Measurements from ENCODE around the gene HAP1. TPM values are rescaled to one million over a fixed set of nuclear protein-coding genes. Genes with fewer than 3 reads are reported as not detected.
"Not testable (repeated sequence)": the region's sequence is repeated elsewhere in the genome, so short reads cannot be mapped to it uniquely, and the experiment has no call there.

Gene HAP1
- total RNA-seq, 3 donors from 2014 or later: 0.12 to 2.8 (median 0.32) TPM

- H3K4me3 ChIP-seq: no peak overlapping the region
- ATAC-seq: no peak
- no peaks in the 10 kb centered on the region for H3K36me3 ChIP-seq (ENCODE audit: low read depth)
- no peaks in the 10 kb centered on the region for H3K9me3 ChIP-seq
- no peak for DNase-seq
- TF ChIP-seq, protein P1, sequence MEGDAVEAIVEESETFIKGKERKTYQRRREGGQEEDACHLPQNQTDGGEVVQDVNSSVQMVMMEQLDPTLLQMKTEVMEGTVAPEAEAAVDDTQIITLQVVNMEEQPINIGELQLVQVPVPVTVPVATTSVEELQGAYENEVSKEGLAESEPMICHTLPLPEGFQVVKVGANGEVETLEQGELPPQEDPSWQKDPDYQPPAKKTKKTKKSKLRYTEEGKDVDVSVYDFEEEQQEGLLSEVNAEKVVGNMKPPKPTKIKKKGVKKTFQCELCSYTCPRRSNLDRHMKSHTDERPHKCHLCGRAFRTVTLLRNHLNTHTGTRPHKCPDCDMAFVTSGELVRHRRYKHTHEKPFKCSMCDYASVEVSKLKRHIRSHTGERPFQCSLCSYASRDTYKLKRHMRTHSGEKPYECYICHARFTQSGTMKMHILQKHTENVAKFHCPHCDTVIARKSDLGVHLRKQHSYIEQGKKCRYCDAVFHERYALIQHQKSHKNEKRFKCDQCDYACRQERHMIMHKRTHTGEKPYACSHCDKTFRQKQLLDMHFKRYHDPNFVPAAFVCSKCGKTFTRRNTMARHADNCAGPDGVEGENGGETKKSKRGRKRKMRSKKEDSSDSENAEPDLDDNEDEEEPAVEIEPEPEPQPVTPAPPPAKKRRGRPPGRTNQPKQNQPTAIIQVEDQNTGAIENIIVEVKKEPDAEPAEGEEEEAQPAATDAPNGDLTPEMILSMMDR (IDR thresholded peaks at IDR 0.05): no peak
- intact Hi-C loops (cut with DNase I, micrococcal nuclease): no loop called here
- peaks cover 5% of the 10 kb centered on the region for H3K4me1 ChIP-seq (ENCODE audit: low read depth)
These were observed 58.4 kb downstream of the HAP1 start for GRCh38 chr17:41676058-41676419.

- H3K36me3 ChIP-seq (ENCODE audit: low read depth); DNase-seq; ATAC-seq; H3K9me3 ChIP-seq; intact Hi-C loops (cut with DNase I, micrococcal nuclease); H3K4me3 ChIP-seq; H3K4me1 ChIP-seq (ENCODE audit: low read depth): not testable (repeated sequence)
These were observed 59.0 kb downstream of the HAP1 start for GRCh38 chr17:41675157-41676057.

Other genes starting within 250 kb of the HAP1 start
- gene KRT36, start 244.7 kb downstream of the HAP1 start, total RNA-seq: not detected
- gene KRT13, start 229.0 kb downstream of the HAP1 start, total RNA-seq: 1 to 10 TPM in 1 of 3 donors, not detected in 2; 3.7 TPM
- gene KRT15, start 215.8 kb downstream of the HAP1 start, total RNA-seq: 10 to 100 TPM in 1 of 3 donors, 1 to 10 TPM in 2; 5.0 to 16.5 (median 5.4) TPM
- gene KRT19, start 206.3 kb downstream of the HAP1 start, total RNA-seq: 1,000 to 10,000 TPM in 2 of 3 donors, 100 to 1,000 TPM in 1; 723 to 2,357 (median 1,709) TPM
- not detected for gene KRT9, start 162.6 kb downstream of the HAP1 start, total RNA-seq
- gene KRT14, start 147.7 kb downstream of the HAP1 start, total RNA-seq: under 1 TPM in 1 of 3 donors, not detected in 2; 0.67 TPM
- gene KRT16, start 121.9 kb downstream of the HAP1 start, total RNA-seq: not detected
- under 1 TPM in 1 of 3 donors, not detected in 2; 0.76 TPM for gene KRT17, start 110.1 kb downstream of the HAP1 start, total RNA-seq
- gene EIF1, start 45.8 kb downstream of the HAP1 start, total RNA-seq: 100 to 1,000 TPM; 547 to 915 (median 566) TPM
- not detected for gene GAST, start 22.3 kb downstream of the HAP1 start, total RNA-seq
- 100 to 1,000 TPM; 165 to 383 (median 320) TPM for gene JUP, start 52.1 kb upstream of the HAP1 start, total RNA-seq
- gene P3H4, start 77.3 kb upstream of the HAP1 start, total RNA-seq: 10 to 100 TPM; 10.7 to 14.0 (median 12.1) TPM
- 10 to 100 TPM in 2 of 3 donors, 1 to 10 TPM in 1; 5.7 to 32.7 (median 18.6) TPM for gene FKBP10, start 78.4 kb upstream of the HAP1 start, total RNA-seq
- gene NT5C3B, start 101.6 kb upstream of the HAP1 start, total RNA-seq: 10 to 100 TPM; 17.8 to 46.5 (median 19.1) TPM
- under 1 TPM in 1 of 3 donors, not detected in 2; 0.73 TPM for gene KLHL10, start 103.2 kb upstream of the HAP1 start, total RNA-seq
- gene KLHL11, start 130.8 kb upstream of the HAP1 start, total RNA-seq: 10 to 100 TPM in 1 of 3 donors, 1 to 10 TPM in 2; 7.6 to 14.7 (median 8.5) TPM
- 10 to 100 TPM; 80.3 to 95.2 (median 81.5) TPM for gene ACLY, start 184.3 kb upstream of the HAP1 start, total RNA-seq
- 1 to 10 TPM in 1 of 3 donors, under 1 TPM in 1, not detected in 1; 0.34 to 2.1 TPM for gene ODAD4, start 196.0 kb upstream of the HAP1 start, total RNA-seq
- gene CNP, start 232.2 kb upstream of the HAP1 start, total RNA-seq: 10 to 100 TPM; 44.1 to 88.0 (median 51.6) TPM